ENCODE results near the gene FBXL19.

DNA sequence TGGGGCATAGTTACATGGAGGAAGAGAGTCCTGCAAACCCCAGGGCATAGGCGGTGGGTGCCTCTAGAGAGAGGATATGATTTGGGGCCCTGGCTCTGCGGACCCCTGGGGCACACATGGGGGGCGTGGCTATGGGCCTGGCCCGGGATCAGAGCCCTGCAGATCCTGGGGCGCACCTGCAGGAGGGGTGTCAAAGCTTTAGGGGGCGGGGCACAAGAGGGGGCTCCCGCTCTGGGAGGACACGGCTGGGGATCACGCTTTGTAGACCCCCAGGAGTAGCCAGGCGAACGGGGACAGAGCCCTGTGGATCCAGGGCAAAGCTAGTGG lies 30.0 kb upstream of the FBXL19 start:
- TF ChIP-seq TAF1 (IDR thresholded peaks at IDR 0.05; ENCODE audit: low read depth), result no peak
- TF ChIP-seq, protein P1, sequence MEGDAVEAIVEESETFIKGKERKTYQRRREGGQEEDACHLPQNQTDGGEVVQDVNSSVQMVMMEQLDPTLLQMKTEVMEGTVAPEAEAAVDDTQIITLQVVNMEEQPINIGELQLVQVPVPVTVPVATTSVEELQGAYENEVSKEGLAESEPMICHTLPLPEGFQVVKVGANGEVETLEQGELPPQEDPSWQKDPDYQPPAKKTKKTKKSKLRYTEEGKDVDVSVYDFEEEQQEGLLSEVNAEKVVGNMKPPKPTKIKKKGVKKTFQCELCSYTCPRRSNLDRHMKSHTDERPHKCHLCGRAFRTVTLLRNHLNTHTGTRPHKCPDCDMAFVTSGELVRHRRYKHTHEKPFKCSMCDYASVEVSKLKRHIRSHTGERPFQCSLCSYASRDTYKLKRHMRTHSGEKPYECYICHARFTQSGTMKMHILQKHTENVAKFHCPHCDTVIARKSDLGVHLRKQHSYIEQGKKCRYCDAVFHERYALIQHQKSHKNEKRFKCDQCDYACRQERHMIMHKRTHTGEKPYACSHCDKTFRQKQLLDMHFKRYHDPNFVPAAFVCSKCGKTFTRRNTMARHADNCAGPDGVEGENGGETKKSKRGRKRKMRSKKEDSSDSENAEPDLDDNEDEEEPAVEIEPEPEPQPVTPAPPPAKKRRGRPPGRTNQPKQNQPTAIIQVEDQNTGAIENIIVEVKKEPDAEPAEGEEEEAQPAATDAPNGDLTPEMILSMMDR (IDR thresholded peaks at IDR 0.05; ENCODE audit: poor library complexity, severe bottlenecking), result no peak
- TF ChIP-seq, protein P2, sequence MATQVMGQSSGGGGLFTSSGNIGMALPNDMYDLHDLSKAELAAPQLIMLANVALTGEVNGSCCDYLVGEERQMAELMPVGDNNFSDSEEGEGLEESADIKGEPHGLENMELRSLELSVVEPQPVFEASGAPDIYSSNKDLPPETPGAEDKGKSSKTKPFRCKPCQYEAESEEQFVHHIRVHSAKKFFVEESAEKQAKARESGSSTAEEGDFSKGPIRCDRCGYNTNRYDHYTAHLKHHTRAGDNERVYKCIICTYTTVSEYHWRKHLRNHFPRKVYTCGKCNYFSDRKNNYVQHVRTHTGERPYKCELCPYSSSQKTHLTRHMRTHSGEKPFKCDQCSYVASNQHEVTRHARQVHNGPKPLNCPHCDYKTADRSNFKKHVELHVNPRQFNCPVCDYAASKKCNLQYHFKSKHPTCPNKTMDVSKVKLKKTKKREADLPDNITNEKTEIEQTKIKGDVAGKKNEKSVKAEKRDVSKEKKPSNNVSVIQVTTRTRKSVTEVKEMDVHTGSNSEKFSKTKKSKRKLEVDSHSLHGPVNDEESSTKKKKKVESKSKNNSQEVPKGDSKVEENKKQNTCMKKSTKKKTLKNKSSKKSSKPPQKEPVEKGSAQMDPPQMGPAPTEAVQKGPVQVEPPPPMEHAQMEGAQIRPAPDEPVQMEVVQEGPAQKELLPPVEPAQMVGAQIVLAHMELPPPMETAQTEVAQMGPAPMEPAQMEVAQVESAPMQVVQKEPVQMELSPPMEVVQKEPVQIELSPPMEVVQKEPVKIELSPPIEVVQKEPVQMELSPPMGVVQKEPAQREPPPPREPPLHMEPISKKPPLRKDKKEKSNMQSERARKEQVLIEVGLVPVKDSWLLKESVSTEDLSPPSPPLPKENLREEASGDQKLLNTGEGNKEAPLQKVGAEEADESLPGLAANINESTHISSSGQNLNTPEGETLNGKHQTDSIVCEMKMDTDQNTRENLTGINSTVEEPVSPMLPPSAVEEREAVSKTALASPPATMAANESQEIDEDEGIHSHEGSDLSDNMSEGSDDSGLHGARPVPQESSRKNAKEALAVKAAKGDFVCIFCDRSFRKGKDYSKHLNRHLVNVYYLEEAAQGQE (IDR thresholded peaks at IDR 0.05; ENCODE audit: borderline replicate concordance), result no peak
- TF ChIP-seq EP300 (conservative IDR thresholded peaks at IDR 0.05; ENCODE audit: poor library complexity, severe bottlenecking), result no peak

Data from neural cell (in vitro differentiated cells).